A549 (cell line): ENCODE data around the gene SHC3. TPM values are rescaled to one million over a fixed set of nuclear protein-coding genes. Genes with fewer than 3 reads are reported as not detected.
A peak's percentile ranks its signal among the peaks of the same experiment; 100 is the strongest.

Source experiments
- ATAC-seq, 2 experiments: fragments of 200-7000 bp in 1 of 2; fragments of >200 bp in 1 of 2; cut with Nextera tagmentation in 1 of 2; cut with Tn5 transposase in 1 of 2; 3 replicates each; pipeline versions ENCODE4 v1.8.0 to v1.9.1; 2018 to 2020; ENCODE audit warnings: mild to moderate bottlenecking in 1 of 2, moderate library complexity in 1 of 2
- CTCF ChIA-PET: fragments of 300-600 bp; sonication (Branson Sonifier 250); formaldehyde crosslinking; extraction: SDS; loops from one replicate; lab custom pipeline; 2021; ENCODE audit warnings: antibody characterized with exemption, inconsistent platforms; lab: Yijun Ruan, JAX
- POLR2A ChIA-PET: fragments of 350-600 bp; formaldehyde crosslinking; extraction: SDS; loops from one replicate; lab custom pipeline; 2021; ENCODE audit warnings: antibody characterized with exemption, inconsistent platforms; lab: Yijun Ruan, JAX
- DNase-seq, 2 experiments: peaks; one replicate each; pipeline versions ENCODE4 v3.0.0 to v3.0.0-alpha.2; 2011 to 2016; ENCODE audit warnings: low read depth in 1 of 2, low spot score in 1 of 2
- FAIRE-seq: peaks from 2 replicates; lab custom pipeline; 2011; peaks lifted over from hg19 to GRCh38; lab: Jason Lieb, UNC
- H3K27ac ChIP-seq, 2 experiments: fragments of >200 bp; sonication (Bioruptor Twin); formaldehyde crosslinking; 3 replicates each; pipeline ENCODE4 v1.5.1; 2016 to 2017
- H3K4me1 ChIP-seq: fragments of >200 bp; sonication (Bioruptor Twin); formaldehyde crosslinking; 3 replicates; pipeline ENCODE4 v1.6.1; 2016
- H3K4me2 ChIP-seq: fragments of >200 bp; sonication (Bioruptor Twin); formaldehyde crosslinking; 3 replicates; pipeline ENCODE4 v1.6.1; 2016
- H3K4me3 ChIP-seq: fragments of >200 bp; sonication (Bioruptor Twin); formaldehyde crosslinking; 3 replicates; pipeline ENCODE4 v1.5.1; 2016
- H3K9me3 ChIP-seq: fragments of >200 bp; sonication (Bioruptor Twin); formaldehyde crosslinking; 3 replicates; pipeline ENCODE4 v1.6.1; 2016
- BHLHE40 ChIP-seq: IDR thresholded peaks from 2 replicates; pipeline ENCODE4 v1.6.1; 2012; ENCODE audit warnings: low read depth, low read length, inconsistent platforms
- CBX2 ChIP-seq: fragments of 200-600 bp; sonication (generic); IDR thresholded peaks from 2 replicates; pipeline ENCODE4 v1.6.1; 2016; ENCODE audit warnings: low read depth, mild to moderate bottlenecking, borderline replicate concordance
- CEBPB ChIP-seq, 2 experiments: fragments of >200 bp in 1 of 2; sonication (Bioruptor Twin) in 1 of 2; formaldehyde crosslinking in 1 of 2; IDR thresholded peaks; 2 replicates each; pipeline ENCODE4 v1.6.1; 2012 to 2016
- EP300 ChIP-seq, 2 experiments: fragments of >200 bp; sonication (Bioruptor Twin); formaldehyde crosslinking; IDR thresholded peaks; 2 replicates in 1 of 2; 3 replicates in 1 of 2; pipeline ENCODE4 v1.6.1; 2016 to 2017
- HEYL ChIP-seq: fragments of 250-450 bp; sonication (Bioruptor Pico); IDR thresholded peaks from 2 replicates; pipeline ENCODE4 v1.8.0; 2021; ENCODE audit warnings: mild to moderate bottlenecking, moderate library complexity
- JUN ChIP-seq, 2 experiments: fragments of >200 bp; sonication (Bioruptor Twin); formaldehyde crosslinking; IDR thresholded peaks; 2 replicates in 1 of 2; 3 replicates in 1 of 2; pipeline ENCODE4 v1.6.1; 2016 to 2017
- JUNB ChIP-seq: fragments of >200 bp; sonication (Bioruptor Twin); formaldehyde crosslinking; IDR thresholded peaks from 2 replicates; pipeline ENCODE4 v1.6.1; 2016
- KDM1A ChIP-seq: fragments of 200-600 bp; sonication (generic); IDR thresholded peaks from 2 replicates; pipeline ENCODE4 v1.6.1; 2016; ENCODE audit warnings: low read depth, mild to moderate bottlenecking
- KDM5A ChIP-seq: fragments of 200-600 bp; sonication (generic); IDR thresholded peaks from 2 replicates; pipeline ENCODE4 v1.6.1; 2016; ENCODE audit warnings: antibody characterized with exemption, mild to moderate bottlenecking
- MAZ ChIP-seq: fragments of 150-350 bp; IDR thresholded peaks from 2 replicates; pipeline ENCODE4 v1.6.1; 2014; ENCODE audit warnings: antibody characterized with exemption, low read depth, low read length, borderline replicate concordance
- NFE2L2 ChIP-seq: fragments of 150-350 bp; conservative IDR thresholded peaks from 2 replicates; pipeline ENCODE4 v1.6.1; 2014; ENCODE audit warnings: low read length
- PHF8 ChIP-seq: fragments of 200-600 bp; sonication (generic); IDR thresholded peaks from 2 replicates; pipeline ENCODE4 v1.6.1; 2016; ENCODE audit warnings: low read depth, mild to moderate bottlenecking, antibody characterized with exemption, moderate library complexity, borderline replicate concordance
- RAD21 ChIP-seq, 2 experiments: fragments of >200 bp in 1 of 2; sonication (Bioruptor Twin) in 1 of 2; formaldehyde crosslinking in 1 of 2; IDR thresholded peaks in 1 of 2; conservative IDR thresholded peaks in 1 of 2; 2 replicates in 1 of 2; 3 replicates in 1 of 2; pipeline ENCODE4 v1.6.1; 2012 to 2018; ENCODE audit warnings: inconsistent platforms in 1 of 2
- RCOR1 ChIP-seq: fragments of 150-350 bp; IDR thresholded peaks from 2 replicates; pipeline ENCODE4 v1.6.1; 2014; ENCODE audit warnings: antibody characterized with exemption, low read length, low read depth
- RNF2 ChIP-seq: fragments of 200-600 bp; sonication (generic); IDR thresholded peaks from 2 replicates; pipeline ENCODE4 v1.6.1; 2016; ENCODE audit warnings: low read depth, mild to moderate bottlenecking, antibody characterized with exemption, moderate library complexity, borderline replicate concordance
- SMC3 ChIP-seq: fragments of >200 bp; sonication (Bioruptor Twin); formaldehyde crosslinking; IDR thresholded peaks from 3 replicates; pipeline ENCODE4 v1.6.1; 2018; ENCODE audit warnings: inconsistent platforms
- TP53 ChIP-seq: fragments of 250-450 bp; sonication (Bioruptor Pico); IDR thresholded peaks from 2 replicates; pipeline ENCODE4 v1.5.0; 2021; ENCODE audit warnings: mild to moderate bottlenecking, moderate library complexity
- ZC3H11A ChIP-seq: fragments of 450-650 bp; IDR thresholded peaks from 2 replicates; pipeline ENCODE4 v1.6.1; 2014; ENCODE audit warnings: antibody characterized with exemption, mild to moderate bottlenecking
- ZNF302 ChIP-seq: fragments of 250-450 bp; sonication (Bioruptor Pico); IDR thresholded peaks from 2 replicates; pipeline ENCODE4 v1.9.0; 2021; ENCODE audit warnings: inconsistent platforms, mild to moderate bottlenecking, moderate library complexity
- ZSCAN20 ChIP-seq: fragments of 250-450 bp; sonication (Bioruptor Pico); IDR thresholded peaks from 2 replicates; pipeline ENCODE4 v1.8.0; 2022; ENCODE audit warnings: mild to moderate bottlenecking, moderate library complexity
- WGBS: methylation state at CpG from one replicate; pipeline ENCODE4 v1.1.6; 2017; ENCODE audit errors: missing lambda C conversion rate; 5-methylcytosine and 5-hydroxymethylcytosine counted together
- polyA plus RNA-seq, 4 experiments: library from polyadenylated mRNA; depleted of rRNA in 3 of 4; stranded (reverse); fragments of >200 nt; fragmentation: RNase III in 1 of 4; extraction: RNeasy Plus Mini Kit Qiagen cat#74134 plus additional on column Dnase treatment in 1 of 4; gene quantifications; 2 replicates in 3 of 4; 3 replicates in 1 of 4; pipeline ENCODE4 v1.2.3, GENCODE V29; 2011 to 2017
- TF ChIP-seq, protein P1 (sequence below): IDR thresholded peaks from 2 replicates; pipeline ENCODE4 v1.6.1; 2012
- TF ChIP-seq, protein P2 (sequence below): fragments of 250-450 bp; sonication (Bioruptor Pico); IDR thresholded peaks from 2 replicates; pipeline ENCODE4 v1.5.0; 2020; ENCODE audit warnings: low read depth, mild to moderate bottlenecking, moderate library complexity
- TF ChIP-seq, protein P3 (sequence below): fragments of >200 bp; sonication (Bioruptor Twin); formaldehyde crosslinking; IDR thresholded peaks from 3 replicates; pipeline ENCODE4 v1.5.1; 2016
- TF ChIP-seq, protein P4 (sequence below): IDR thresholded peaks from 2 replicates; pipeline ENCODE4 v1.6.1; 2012
- TF ChIP-seq, protein P5 (sequence below): fragments of 150-350 bp; IDR thresholded peaks from 2 replicates; pipeline ENCODE4 v1.6.1; 2014; ENCODE audit warnings: low read depth, mild to moderate bottlenecking, low read length
- TF ChIP-seq, protein P6 (sequence below): fragments of >200 bp; sonication (Bioruptor Twin); formaldehyde crosslinking; IDR thresholded peaks from 3 replicates; pipeline ENCODE4 v1.6.1; 2016
- TF ChIP-seq, protein P7 (sequence below): fragments of 250-450 bp; sonication (Bioruptor Pico); IDR thresholded peaks from 2 replicates; pipeline ENCODE4 v1.5.0; 2021; ENCODE audit warnings: mild to moderate bottlenecking, moderate library complexity, borderline replicate concordance

The SHC3 gene
- polyA plus RNA-seq, 2 of the 4 experiments (the other 2 are of a cell fraction): 0.09 to 0.88 TPM

DNA sequence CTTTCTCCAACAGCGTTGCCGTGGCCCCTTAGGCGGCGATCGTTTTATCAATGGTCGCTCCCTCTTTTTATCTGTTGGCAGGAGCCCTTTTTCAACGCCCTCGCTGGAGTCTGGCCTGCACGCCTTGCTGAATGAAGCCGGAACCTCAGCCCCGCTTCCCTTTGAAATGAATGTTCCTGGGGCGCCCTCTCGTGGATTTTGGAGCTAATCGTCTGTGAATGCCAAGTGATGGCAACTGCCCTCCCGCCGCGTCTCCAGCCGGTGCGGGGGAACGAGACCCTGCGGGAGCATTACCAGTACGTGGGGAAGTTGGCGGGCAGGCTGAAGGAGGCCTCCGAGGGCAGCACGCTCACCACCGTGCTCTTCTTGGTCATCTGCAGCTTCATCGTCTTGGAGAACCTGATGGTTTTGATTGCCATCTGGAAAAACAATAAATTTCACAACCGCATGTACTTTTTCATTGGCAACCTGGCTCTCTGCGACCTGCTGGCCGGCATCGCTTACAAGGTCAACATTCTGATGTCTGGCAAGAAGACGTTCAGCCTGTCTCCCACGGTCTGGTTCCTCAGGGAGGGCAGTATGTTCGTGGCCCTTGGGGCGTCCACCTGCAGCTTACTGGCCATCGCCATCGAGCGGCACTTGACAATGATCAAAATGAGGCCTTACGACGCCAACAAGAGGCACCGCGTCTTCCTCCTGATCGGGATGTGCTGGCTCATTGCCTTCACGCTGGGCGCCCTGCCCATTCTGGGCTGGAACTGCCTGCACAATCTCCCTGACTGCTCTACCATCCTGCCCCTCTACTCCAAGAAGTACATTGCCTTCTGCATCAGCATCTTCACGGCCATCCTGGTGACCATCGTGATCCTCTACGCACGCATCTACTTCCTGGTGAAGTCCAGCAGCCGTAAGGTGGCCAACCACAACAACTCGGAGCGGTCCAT, 177.4 kb downstream of the SHC3 start:
- CTCF ChIA-PET: interaction anchor here (0.5 to 3.5 kb wide), 54 partner anchors 8 to 1223 kb away, joined by 3 to 31 read pairs (median 4); no protein-coding TSS in a partner anchor
- peak overlapping the region; percentile 67 to 81 for H3K27ac ChIP-seq
- peak overlapping the region; percentile 52 for H3K4me2 ChIP-seq
- H3K9me3 ChIP-seq: no peaks in the 10 kb centered on the region
- FAIRE-seq (no peak), DNase-seq (peak; percentile 76 to 81), ATAC-seq (peak; percentile 79 to 89)
- WGBS: 43% methylated on average over 51 of the region's 52 CpGs
- POLR2A ChIA-PET: interaction anchor here (1.0 kb wide), 2 partner anchors 422 to 466 kb away, joined by 3 to 4 read pairs; partner anchors contain the start of gene NXNL2
- peaks cover 27% of the 10 kb centered on the region for H3K4me1 ChIP-seq
- TF ChIP-seq CEBPB (IDR thresholded peaks at IDR 0.05) (no peak), JUNB (no peak), CBX2 (no peak), TP53 (CRISPR knock-in tag) (no peak), SMC3 (peak; percentile 94), KDM1A (no peak), MAZ (no peak), HEYL (no peak), ZNF302 (CRISPR knock-in tag) (no peak), PHF8 (no peak), KDM5A (no peak), BHLHE40 (no peak), ZC3H11A (no peak), NFE2L2 (no peak), RAD21 (conservative IDR thresholded peaks at IDR 0.05 in 1 of 2, IDR thresholded peaks at IDR 0.05 in 1 of 2) (peak; percentile 93 to 97), JUN (IDR thresholded peaks at IDR 0.05) (no peak), RNF2 (no peak), EP300 (IDR thresholded peaks at IDR 0.05) (no peak), RCOR1 (no peak), ZSCAN20 (CRISPR knock-in tag) (no peak)
- TF ChIP-seq, protein P1, sequence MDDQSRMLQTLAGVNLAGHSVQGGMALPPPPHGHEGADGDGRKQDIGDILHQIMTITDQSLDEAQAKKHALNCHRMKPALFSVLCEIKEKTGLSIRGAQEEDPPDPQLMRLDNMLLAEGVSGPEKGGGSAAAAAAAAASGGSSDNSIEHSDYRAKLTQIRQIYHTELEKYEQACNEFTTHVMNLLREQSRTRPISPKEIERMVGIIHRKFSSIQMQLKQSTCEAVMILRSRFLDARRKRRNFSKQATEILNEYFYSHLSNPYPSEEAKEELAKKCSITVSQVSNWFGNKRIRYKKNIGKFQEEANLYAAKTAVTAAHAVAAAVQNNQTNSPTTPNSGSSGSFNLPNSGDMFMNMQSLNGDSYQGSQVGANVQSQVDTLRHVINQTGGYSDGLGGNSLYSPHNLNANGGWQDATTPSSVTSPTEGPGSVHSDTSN: no peak
- TF ChIP-seq, protein P2, sequence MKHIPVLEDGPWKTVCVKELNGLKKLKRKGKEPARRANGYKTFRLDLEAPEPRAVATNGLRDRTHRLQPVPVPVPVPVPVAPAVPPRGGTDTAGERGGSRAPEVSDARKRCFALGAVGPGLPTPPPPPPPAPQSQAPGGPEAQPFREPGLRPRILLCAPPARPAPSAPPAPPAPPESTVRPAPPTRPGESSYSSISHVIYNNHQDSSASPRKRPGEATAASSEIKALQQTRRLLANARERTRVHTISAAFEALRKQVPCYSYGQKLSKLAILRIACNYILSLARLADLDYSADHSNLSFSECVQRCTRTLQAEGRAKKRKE: no peak
- TF ChIP-seq, protein P3, sequence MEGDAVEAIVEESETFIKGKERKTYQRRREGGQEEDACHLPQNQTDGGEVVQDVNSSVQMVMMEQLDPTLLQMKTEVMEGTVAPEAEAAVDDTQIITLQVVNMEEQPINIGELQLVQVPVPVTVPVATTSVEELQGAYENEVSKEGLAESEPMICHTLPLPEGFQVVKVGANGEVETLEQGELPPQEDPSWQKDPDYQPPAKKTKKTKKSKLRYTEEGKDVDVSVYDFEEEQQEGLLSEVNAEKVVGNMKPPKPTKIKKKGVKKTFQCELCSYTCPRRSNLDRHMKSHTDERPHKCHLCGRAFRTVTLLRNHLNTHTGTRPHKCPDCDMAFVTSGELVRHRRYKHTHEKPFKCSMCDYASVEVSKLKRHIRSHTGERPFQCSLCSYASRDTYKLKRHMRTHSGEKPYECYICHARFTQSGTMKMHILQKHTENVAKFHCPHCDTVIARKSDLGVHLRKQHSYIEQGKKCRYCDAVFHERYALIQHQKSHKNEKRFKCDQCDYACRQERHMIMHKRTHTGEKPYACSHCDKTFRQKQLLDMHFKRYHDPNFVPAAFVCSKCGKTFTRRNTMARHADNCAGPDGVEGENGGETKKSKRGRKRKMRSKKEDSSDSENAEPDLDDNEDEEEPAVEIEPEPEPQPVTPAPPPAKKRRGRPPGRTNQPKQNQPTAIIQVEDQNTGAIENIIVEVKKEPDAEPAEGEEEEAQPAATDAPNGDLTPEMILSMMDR: peak; percentile 85
- TF ChIP-seq, protein P4, sequence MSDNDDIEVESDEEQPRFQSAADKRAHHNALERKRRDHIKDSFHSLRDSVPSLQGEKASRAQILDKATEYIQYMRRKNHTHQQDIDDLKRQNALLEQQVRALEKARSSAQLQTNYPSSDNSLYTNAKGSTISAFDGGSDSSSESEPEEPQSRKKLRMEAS: peak; percentile 60
- TF ChIP-seq, protein P5, sequence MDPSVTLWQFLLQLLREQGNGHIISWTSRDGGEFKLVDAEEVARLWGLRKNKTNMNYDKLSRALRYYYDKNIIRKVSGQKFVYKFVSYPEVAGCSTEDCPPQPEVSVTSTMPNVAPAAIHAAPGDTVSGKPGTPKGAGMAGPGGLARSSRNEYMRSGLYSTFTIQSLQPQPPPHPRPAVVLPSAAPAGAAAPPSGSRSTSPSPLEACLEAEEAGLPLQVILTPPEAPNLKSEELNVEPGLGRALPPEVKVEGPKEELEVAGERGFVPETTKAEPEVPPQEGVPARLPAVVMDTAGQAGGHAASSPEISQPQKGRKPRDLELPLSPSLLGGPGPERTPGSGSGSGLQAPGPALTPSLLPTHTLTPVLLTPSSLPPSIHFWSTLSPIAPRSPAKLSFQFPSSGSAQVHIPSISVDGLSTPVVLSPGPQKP: no peak
- TF ChIP-seq, protein P6, sequence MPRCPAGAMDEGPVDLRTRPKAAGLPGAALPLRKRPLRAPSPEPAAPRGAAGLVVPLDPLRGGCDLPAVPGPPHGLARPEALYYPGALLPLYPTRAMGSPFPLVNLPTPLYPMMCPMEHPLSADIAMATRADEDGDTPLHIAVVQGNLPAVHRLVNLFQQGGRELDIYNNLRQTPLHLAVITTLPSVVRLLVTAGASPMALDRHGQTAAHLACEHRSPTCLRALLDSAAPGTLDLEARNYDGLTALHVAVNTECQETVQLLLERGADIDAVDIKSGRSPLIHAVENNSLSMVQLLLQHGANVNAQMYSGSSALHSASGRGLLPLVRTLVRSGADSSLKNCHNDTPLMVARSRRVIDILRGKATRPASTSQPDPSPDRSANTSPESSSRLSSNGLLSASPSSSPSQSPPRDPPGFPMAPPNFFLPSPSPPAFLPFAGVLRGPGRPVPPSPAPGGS: no peak
- TF ChIP-seq, protein P7, sequence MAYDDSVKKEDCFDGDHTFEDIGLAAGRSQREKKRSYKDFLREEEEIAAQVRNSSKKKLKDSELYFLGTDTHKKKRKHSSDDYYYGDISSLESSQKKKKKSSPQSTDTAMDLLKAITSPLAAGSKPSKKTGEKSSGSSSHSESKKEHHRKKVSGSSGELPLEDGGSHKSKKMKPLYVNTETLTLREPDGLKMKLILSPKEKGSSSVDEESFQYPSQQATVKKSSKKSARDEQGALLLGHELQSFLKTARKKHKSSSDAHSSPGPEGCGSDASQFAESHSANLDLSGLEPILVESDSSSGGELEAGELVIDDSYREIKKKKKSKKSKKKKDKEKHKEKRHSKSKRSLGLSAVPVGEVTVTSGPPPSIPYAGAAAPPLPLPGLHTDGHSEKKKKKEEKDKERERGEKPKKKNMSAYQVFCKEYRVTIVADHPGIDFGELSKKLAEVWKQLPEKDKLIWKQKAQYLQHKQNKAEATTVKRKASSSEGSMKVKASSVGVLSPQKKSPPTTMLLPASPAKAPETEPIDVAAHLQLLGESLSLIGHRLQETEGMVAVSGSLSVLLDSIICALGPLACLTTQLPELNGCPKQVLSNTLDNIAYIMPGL: no peak
- H3K4me3 ChIP-seq: no peak overlapping the region
